Activated T-cell treated with anti-CD3 and anti-CD28 coated beads, Interleukin-2, amount 50 U/mL, for 48 hours (primary cell): Measurements from ENCODE around the gene XAGE3.

Experiments
- DNase-seq, 2 experiments: peaks; one replicate each; pipeline ENCODE4 v3.0.0-alpha.2; 2020

The XAGE3 gene

GRCh38 chrX:52839137-52839536 is 28.7 kb downstream of the XAGE3 start:
- no peak for DNase-seq

DNA sequence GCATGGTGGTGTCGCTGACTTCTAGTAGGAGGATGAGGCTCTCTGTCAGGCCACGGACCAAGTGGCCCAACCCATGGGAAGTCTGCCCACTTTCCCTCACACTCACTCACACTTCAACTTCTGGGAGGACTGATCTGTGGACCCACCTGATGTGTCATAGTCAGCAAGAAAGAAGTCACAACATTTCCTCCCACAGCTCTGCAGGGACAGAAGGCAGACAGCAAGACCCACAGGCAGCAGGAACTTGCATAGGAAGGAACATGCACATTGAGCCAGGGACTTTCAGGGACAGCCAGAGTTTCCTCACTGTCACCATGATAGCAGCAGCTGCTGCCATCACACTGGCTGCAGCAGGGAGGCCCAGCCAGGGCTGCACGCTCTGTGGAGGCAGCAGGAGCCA is 37.3 kb downstream of the XAGE3 start:
- DNase-seq, result no peak

- no peak for DNase-seq
These were observed 43.3 kb downstream of the XAGE3 start for GRCh38 chrX:52824608-52825007.

DNA sequence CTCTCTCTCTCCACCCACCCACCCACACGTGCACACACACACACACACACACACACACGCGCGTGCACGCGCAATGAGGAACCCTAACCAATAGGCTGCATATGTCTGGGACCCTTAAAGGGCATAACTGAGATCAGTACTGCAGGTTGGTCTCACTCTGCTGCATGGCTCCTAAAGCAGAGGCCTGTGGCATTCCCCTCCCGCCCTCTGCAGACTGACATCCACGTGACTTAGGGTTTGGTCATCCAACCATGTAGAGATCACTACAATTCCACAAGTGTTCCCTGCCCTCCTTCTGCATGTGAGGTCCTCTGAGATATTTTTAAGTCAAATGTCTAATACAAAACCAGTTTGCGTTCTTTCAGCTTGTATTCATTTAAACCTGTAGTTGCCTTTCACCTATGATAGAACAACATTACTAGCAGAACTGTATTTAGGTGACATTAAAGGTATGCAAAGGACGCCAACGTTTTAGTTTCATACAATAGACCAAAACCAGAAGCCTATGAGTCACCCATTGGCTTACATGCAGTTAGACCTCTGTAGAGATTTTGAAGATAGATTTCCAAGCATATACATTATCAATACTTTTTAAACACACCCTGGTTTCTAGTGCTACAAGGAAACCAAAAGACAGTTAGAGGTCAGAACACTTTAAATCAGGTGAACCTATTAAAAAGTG is 46.7 kb downstream of the XAGE3 start:
- no peak for DNase-seq

DNA sequence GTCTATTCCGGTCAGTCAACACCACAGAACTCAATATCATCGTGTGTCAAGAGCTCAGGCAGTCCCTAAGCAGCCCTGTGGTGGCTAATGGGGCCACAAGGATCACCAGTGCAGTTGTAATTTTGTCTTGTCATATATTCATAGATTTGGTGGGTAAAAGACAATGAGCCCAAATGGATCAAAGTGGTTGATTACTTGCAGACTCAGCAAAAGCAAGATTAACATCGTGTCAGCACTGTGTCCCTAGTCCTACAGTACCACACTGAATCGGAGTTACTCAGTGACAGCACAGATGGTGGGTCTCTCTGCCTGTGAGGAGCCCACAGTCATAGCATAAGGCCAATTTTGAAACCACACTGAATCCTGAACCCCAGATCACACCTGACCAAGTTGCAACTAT is 48.1 kb downstream of the XAGE3 start:
- no peak for DNase-seq
